ENCODE results near the gene AKT2.

Gene AKT2

DNA sequence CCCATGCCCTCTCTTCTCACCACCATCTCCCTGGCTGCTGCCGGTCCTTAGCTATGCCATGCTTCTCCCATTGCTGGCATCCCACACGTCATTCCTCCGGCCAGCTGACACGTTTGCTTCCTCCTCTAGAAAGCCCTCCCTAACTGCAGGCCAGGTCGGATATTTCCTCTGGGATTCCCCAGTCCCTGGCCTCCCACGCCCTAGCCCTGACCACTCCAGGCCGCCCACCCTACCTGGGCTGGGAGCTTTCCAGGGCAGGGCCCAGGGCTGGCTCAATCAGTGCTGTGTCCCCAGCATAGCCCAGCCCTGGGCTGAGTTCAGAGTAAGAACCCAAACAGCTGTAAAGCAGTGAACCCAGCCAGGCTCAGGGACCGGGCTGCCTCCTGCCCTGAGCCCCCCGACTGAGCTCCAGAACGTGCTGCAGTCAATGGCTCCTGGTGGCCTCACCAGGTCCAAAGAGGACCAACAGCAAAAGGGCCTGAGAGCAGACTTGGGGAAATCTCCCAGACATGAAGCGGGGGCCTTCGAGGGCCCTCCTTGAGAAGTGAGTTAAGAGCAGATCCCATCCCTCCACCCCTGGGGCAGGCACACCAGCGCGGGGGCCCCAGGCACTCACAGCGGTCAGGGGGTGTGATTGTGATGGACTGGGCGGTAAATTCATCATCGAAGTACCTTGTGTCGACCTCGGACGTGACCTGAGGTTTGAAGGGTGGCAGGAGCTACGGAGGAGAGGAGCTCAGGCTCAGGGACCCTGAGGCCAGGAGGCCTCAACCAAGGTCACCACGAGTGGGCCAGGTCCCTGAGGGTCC, 50.5 kb downstream of the AKT2 start:
- TF ChIP-seq EZH2phosphoT487 (IDR thresholded peaks at IDR 0.05; ENCODE audit: borderline replicate concordance) = no peak
- TF ChIP-seq, protein P1, sequence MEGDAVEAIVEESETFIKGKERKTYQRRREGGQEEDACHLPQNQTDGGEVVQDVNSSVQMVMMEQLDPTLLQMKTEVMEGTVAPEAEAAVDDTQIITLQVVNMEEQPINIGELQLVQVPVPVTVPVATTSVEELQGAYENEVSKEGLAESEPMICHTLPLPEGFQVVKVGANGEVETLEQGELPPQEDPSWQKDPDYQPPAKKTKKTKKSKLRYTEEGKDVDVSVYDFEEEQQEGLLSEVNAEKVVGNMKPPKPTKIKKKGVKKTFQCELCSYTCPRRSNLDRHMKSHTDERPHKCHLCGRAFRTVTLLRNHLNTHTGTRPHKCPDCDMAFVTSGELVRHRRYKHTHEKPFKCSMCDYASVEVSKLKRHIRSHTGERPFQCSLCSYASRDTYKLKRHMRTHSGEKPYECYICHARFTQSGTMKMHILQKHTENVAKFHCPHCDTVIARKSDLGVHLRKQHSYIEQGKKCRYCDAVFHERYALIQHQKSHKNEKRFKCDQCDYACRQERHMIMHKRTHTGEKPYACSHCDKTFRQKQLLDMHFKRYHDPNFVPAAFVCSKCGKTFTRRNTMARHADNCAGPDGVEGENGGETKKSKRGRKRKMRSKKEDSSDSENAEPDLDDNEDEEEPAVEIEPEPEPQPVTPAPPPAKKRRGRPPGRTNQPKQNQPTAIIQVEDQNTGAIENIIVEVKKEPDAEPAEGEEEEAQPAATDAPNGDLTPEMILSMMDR (conservative IDR thresholded peaks at IDR 0.05; ENCODE audit: low read length) = no peak
- no peaks in the 10 kb centered on the region for H3K4me1 ChIP-seq (ENCODE audit: insufficient read depth, low read length, poor library complexity, severe bottlenecking)
- no peaks in the 10 kb centered on the region for H3K79me2 ChIP-seq (ENCODE audit: insufficient read depth, low read length)
- peaks cover 61% of the 10 kb centered on the region; the same call in 1 of the 2 replicates for H3K36me3 ChIP-seq (ENCODE audit: insufficient read depth, low read length)
- no peak overlapping the region for H3K9ac ChIP-seq (ENCODE audit: low read depth, low read length, poor library complexity, severe bottlenecking)
- H3K27me3 ChIP-seq (ENCODE audit: insufficient read depth, low read length, poor library complexity, severe bottlenecking) = no peaks in the 10 kb centered on the region
- H2AFZ ChIP-seq (ENCODE audit: low read length) = no peak overlapping the region
- H3K4me3 ChIP-seq (ENCODE audit: low read length, poor library complexity, severe bottlenecking) = no peak overlapping the region
- no peaks in the 10 kb centered on the region for H3K9me3 ChIP-seq (ENCODE audit: insufficient read depth, low read depth, low read length)
- no peaks in the 10 kb centered on the region for H3F3A ChIP-seq (ENCODE audit: low read depth)
- no peak overlapping the region for H3K4me2 ChIP-seq (ENCODE audit: low read depth, low read length, poor library complexity, severe bottlenecking)
- H4K20me1 ChIP-seq (ENCODE audit: insufficient read depth, low read length, poor library complexity, severe bottlenecking) = no peaks in the 10 kb centered on the region
- H3K9me2 ChIP-seq (replicated peaks; ENCODE audit: low read depth, low read length) = no peaks in the 10 kb centered on the region

DNA sequence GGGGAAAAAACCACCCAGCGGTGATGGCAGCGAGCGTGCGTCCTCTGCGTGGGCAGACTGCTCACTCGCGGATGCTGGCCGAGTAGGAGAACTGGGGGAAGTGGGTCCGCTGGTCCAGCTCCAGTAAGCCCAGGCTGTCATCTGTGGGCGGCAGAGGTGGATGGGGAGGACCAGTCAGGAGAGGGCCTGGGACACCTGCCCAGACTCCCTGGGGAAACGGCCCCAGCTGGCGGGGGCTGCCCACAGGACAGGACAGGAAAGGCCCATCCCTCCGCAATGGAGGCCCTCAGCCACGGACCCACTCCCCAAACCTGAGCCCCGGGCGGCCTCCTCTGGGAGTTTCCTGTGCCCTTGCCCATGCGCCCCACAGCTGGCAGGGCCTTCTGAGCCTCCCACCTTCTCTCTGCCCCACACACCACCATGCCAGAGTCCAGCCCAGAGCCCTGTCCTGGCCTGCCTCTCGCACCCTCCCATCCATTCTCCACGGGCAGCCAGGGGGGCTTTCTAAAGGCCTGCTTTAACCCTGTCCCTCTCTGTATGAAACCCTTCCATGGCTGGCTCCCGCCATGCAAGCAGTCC, 51.2 kb downstream of the AKT2 start:
- Histone ChIP-seq H2AFZ (ENCODE audit: low read length) (no peak overlapping the region), H3K4me2 (ENCODE audit: low read depth, low read length, poor library complexity, severe bottlenecking) (no peak overlapping the region), H3K27me3 (ENCODE audit: insufficient read depth, low read length, poor library complexity, severe bottlenecking) (no peaks in the 10 kb centered on the region), H3K9me2 (replicated peaks; ENCODE audit: low read depth, low read length) (no peaks in the 10 kb centered on the region), H3K9me3 (ENCODE audit: insufficient read depth, low read depth, low read length) (no peaks in the 10 kb centered on the region), H4K20me1 (ENCODE audit: insufficient read depth, low read length, poor library complexity, severe bottlenecking) (no peaks in the 10 kb centered on the region), H3F3A (ENCODE audit: low read depth) (no peaks in the 10 kb centered on the region), H3K4me1 (ENCODE audit: insufficient read depth, low read length, poor library complexity, severe bottlenecking) (no peaks in the 10 kb centered on the region), H3K9ac (ENCODE audit: low read depth, low read length, poor library complexity, severe bottlenecking) (no peak overlapping the region), H3K79me2 (ENCODE audit: insufficient read depth, low read length) (no peaks in the 10 kb centered on the region), H3K36me3 (ENCODE audit: insufficient read depth, low read length) (peaks cover 54% of the 10 kb centered on the region; the same call in 1 of the 2 replicates), H3K4me3 (ENCODE audit: low read length, poor library complexity, severe bottlenecking) (no peak overlapping the region)
- TF ChIP-seq, protein P1 (conservative IDR thresholded peaks at IDR 0.05; ENCODE audit: low read length) = no peak
- TF ChIP-seq EZH2phosphoT487 (IDR thresholded peaks at IDR 0.05; ENCODE audit: borderline replicate concordance) = no peak

DNA sequence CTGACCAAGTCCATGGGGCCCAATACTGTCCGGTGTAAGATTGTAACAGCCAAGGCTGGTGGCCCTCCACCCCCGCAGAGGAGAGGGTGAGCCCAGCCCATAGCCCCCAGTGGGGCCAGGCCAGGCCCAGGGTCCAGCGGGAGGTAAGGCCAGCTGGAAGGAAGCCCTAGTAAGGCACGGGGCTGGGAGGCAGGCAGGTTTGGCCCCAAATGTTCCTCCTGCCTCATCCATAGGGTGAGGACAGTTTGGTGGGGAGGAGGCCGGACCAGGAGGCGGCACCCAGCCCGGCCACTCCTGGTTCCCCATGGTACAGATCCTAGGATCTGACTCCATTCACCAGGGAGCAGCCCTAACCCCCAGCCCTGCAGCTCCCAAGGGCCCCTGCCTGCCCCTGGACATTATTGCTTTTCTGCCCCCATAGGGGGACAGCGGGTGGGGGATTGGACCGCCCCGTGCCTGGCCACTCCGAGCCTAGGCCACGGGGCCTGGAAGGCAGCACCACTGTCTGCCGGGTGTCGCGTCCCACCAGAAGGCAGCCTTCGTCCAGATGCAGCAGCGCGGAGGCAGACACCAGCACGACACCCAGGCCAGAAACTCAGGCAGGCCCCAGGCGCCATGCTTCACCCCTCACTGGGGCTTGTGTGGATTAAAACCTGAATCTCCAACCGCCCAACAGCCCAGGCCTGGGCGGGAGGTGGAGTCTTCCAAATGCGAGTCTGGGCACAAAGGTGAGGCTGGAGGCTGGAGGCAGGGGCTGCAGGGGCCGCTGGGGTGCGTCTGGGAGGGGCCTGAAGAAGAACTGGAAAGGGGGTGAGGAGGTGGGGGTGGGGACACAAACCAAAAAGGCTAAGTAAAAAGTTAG, 52.0 kb downstream of the AKT2 start:
- H3K27me3 ChIP-seq (ENCODE audit: insufficient read depth, low read length, poor library complexity, severe bottlenecking) = no peaks in the 10 kb centered on the region
- no peak for TF ChIP-seq EZH2phosphoT487 (IDR thresholded peaks at IDR 0.05; ENCODE audit: borderline replicate concordance)
- TF ChIP-seq, protein P1 (conservative IDR thresholded peaks at IDR 0.05; ENCODE audit: low read length) = no peak
- H3K9me2 ChIP-seq (replicated peaks; ENCODE audit: low read depth, low read length) = no peaks in the 10 kb centered on the region
- no peak overlapping the region for H2AFZ ChIP-seq (ENCODE audit: low read length)
- H3K9ac ChIP-seq (ENCODE audit: low read depth, low read length, poor library complexity, severe bottlenecking) = no peak overlapping the region
- peaks cover 47% of the 10 kb centered on the region; the same call in 1 of the 2 replicates for H3K36me3 ChIP-seq (ENCODE audit: insufficient read depth, low read length)
- H3F3A ChIP-seq (ENCODE audit: low read depth) = no peaks in the 10 kb centered on the region
- H3K4me3 ChIP-seq (ENCODE audit: low read length, poor library complexity, severe bottlenecking) = no peak overlapping the region
- no peaks in the 10 kb centered on the region for H4K20me1 ChIP-seq (ENCODE audit: insufficient read depth, low read length, poor library complexity, severe bottlenecking)
- H3K4me1 ChIP-seq (ENCODE audit: insufficient read depth, low read length, poor library complexity, severe bottlenecking) = no peaks in the 10 kb centered on the region
- no peak overlapping the region for H3K4me2 ChIP-seq (ENCODE audit: low read depth, low read length, poor library complexity, severe bottlenecking)
- H3K79me2 ChIP-seq (ENCODE audit: insufficient read depth, low read length) = no peaks in the 10 kb centered on the region
- H3K9me3 ChIP-seq (ENCODE audit: insufficient read depth, low read depth, low read length) = no peaks in the 10 kb centered on the region

Measured in Loucy (cell line).